NCI-H1048 (cell line): ENCODE results near the gene A2M.

Experiments used
- DNase-seq: peaks from one replicate; lab custom pipeline; 2025; lab: John Stamatoyannopoulos, UW

Gene A2M

DNA sequence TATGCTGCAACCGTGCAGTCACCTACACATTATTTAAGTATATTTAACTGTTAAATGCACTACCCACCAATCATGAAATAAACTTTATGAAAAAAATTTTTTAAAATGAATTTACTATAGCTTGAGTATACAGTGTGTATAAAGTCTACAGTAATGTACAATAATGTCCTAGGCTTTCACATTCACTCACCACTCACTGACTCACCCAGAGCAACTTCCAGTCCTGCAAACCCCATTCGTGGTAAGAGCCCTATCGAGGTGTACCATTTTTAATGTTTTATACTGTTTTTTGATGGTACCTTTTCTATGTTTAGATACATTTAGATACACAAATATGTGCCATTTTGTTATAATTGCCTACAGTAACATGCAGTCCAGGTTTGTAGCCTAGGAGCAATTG lies 78.3 kb downstream of the A2M start:
- no peak for DNase-seq

DNA sequence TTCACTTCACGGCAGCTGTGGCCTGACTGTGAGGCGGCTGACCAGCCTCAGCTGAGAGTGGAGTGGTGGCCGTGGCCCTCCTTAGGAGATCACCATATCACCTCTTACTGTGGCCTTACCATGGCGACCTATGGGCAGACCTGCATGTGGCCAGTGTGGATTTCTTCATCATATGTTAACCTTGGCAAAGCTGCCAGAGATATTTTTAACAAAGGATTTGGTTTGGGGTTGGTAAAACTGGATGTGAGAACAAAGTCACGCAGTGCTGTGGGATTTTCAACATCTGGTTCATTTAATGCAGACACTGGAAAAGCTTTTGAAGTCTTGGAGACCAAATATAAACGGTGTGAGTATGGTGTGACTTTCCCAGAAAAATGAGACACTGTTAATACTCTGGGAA lies 79.5 kb downstream of the A2M start:
- DNase-seq, result no peak

DNA sequence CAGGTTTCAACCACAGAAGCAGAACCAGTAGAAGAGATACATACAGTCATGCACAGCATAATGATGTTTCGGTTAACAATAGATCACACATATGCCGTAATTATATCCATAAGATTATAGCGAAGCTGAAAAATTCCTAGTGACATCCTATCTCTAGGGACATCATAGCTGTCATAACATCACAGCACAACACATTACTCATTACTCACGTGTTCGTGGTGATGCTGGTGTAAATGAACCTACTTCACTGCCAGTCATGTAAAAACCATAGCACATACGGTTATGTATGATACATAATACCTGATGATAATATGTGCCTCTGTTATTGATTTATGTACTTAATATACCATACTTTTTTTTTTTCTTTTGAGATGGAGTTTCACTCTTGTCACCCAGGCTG lies 81.6 kb downstream of the A2M start:
- no peak for DNase-seq

DNA sequence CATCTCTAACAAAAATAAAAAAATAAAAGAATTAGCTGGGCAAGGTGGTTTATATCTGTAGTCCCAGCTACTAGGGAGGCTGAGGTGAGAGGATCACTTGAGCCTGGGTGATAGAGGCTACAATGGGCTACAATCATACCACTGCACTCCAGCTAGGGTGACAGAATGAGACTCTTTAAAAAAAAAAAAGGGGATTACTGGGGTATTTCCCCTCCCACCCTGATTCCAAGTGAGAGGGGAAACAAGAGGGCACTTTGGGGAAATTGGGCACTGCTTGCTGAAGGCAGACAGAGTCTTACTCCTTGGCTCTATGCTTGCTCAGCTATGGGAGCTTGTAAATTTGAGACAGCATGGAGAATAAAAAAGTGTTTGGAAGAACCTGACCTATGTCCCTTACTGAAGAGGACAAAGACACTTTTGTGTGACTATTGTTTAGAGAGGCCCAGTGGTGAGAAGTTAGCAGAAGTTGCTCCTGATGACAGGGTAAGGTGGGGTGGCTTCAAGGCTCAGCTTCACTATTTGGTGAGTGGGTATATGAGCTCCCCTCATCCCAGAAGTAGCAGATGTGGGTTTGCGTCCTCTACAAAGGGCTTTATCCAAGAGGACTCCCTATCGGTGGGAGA lies 82.3 kb downstream of the A2M start:
- no peak for DNase-seq

DNA sequence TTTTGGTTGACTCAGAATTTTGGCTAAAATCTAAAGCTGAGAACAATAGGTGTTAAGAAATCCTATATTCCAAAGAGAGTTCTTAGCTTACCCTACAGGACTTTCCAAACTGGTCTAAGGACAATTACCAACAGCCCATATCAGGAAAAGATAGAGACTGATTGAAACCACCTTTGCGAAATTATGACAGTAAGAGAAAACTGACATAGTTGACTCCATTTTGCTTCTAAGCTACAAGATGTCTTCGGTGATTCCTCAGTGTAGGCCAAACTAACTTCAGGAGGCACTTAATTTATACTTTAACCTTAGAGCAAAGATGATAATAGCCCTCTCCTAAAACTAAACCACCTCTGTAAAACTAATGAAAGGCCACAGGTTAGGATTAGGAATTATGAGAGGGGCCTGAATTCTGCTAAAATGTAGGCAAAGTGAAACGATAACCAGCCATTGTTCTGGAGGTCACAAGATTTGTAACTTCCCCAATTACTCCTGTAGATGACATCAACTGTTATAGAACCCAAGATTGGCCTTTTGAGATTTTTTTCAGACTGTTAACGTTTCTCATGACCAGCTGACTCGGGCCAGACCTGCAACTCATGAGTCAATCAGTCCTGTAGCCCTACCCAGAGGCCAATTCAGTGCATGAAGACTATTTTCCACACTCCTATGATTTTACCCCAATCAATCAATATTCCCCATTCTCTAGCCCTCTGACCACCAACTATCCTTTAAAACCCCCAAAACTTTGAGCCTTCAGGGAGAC lies 83.3 kb downstream of the A2M start:
- no peak for DNase-seq

DNA sequence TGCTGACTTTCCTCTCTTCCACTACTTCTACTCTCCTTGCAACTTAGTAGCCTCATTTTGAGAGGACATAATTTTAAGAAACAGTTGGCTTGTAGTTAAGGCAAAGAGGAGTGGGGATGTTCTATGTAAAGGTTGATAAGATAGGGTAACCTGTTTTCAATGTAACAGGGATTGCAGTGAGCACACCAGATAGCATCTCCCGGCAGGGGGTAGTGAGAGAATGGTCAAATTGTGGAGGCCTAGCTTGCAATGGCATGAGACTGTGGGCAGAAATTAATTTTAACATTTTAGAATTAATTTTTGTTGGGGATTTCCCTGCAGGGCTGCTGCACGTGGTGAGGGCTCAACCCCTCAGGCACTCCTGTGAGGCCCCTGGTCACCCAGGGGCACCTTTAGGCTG lies 84.9 kb downstream of the A2M start:
- no peak for DNase-seq

DNA sequence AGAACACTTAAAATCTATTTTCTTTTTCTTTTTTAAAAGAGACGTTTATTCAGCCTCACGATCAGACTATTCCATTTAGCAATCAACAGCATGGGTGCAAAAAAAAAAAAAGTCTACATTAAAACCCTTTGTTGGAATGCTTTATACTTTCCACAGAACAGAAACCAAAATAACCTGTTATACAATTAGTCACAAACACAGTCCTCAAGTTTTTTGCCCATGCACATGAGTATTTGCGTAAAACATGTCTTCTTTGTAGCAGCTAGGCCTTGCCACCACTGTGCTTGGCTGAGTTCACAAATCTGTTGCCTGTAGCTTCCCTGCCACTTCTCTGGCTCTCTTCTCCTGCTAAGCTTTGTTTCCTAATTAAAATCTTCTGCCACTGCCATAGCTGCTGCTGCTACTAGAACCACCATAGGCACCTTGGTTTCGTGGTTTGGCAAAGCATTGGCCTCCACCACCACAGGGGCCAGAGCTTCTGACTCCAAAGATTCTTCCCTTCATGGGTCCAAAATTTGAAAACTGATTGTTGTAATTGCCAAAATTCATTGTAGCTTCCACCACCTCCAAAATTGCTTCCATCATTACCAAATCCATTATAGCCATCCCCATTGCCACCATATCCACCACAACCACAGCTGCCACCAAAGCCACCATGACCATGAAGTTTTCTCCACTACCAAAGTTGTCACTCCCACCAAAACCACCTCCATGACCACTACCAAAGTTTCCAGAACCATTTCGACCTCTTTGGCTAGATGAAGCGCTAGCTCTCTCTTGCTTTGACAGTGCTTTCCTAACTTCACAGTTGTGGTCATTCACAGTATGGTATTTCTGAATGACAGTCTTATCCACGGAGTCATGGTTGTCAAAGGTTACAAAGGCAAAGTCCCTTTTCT lies 88.3 kb downstream of the A2M start:
- no peak for DNase-seq

DNA sequence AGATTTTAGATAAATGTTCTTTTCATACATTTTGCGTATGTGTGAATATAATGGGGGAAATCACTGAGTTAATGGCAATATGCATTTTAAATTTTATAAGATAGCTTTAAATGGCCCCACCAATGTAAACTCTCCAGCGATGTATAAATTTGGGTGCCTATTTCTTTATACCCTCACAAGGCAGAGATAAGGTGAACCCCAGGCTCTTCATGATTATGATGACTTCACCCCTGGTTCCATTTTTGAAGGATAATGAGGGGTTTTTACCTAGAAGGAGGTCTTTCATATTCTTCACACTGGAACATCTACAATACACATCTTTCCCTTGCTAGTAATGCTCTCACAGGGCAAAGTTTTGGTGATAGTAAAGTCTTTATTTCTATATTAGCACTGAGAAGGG lies 91.2 kb downstream of the A2M start:
- no peak for DNase-seq

DNA sequence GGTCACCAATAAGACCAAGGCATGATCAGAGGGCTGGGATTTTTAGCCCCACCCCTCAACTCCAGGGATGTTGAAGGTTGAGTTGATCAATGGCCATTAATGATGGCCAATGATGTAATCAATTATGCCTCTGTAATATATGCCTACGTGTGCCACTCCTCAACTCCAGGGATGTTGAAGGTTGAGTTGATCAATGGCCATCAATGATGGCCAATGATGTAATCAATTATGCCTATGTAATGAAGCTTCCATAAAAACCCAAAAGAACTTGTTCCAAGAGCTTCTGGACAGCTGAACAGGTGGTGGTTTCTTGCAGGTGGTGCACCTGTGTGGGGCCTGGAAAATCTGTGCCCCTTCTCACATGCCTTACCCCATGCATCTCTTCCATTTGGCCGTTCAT lies 93.1 kb downstream of the A2M start:
- no peak for DNase-seq
